SK-N-SH (cell line): ENCODE data around the gene SCNN1B.

Experiments used
- NFIC ChIP-seq: IDR thresholded peaks from 2 replicates; pipeline ENCODE4 v1.4.0; 2012; ENCODE audit warnings: borderline replicate concordance
- TF ChIP-seq, protein P1 (sequence below): fragments of 200-600 bp; sonication (generic); IDR thresholded peaks from 2 replicates; pipeline ENCODE4 v1.6.1; 2017; ENCODE audit warnings: antibody characterized with exemption, mild to moderate bottlenecking, moderate library complexity

GRCh38 chr16:23367564-23367963, 65.5 kb downstream of the SCNN1B start:
- TF ChIP-seq, protein P1, sequence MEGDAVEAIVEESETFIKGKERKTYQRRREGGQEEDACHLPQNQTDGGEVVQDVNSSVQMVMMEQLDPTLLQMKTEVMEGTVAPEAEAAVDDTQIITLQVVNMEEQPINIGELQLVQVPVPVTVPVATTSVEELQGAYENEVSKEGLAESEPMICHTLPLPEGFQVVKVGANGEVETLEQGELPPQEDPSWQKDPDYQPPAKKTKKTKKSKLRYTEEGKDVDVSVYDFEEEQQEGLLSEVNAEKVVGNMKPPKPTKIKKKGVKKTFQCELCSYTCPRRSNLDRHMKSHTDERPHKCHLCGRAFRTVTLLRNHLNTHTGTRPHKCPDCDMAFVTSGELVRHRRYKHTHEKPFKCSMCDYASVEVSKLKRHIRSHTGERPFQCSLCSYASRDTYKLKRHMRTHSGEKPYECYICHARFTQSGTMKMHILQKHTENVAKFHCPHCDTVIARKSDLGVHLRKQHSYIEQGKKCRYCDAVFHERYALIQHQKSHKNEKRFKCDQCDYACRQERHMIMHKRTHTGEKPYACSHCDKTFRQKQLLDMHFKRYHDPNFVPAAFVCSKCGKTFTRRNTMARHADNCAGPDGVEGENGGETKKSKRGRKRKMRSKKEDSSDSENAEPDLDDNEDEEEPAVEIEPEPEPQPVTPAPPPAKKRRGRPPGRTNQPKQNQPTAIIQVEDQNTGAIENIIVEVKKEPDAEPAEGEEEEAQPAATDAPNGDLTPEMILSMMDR, result no peak
- TF ChIP-seq NFIC, result no peak
